Caco-2 (cell line): Measurements from ENCODE around the gene MAML1. TPM values are rescaled to one million over a fixed set of nuclear protein-coding genes. Genes with fewer than 3 reads are reported as not detected.

ENCODE experiments used
- BruUV-seq: library from RNA; stranded (reverse); fragments of 400-500 nt; replicated peaks from 2 replicates; lab custom pipeline; 2021; lab: Mats Ljungman, UMichigan
- CTCF ChIA-PET: fragments of 300-600 bp; sonication (Branson Sonifier 250); formaldehyde crosslinking; loops from one replicate; lab custom pipeline; 2022; ENCODE audit warnings: antibody characterized with exemption; lab: Charles Lee
- POLR2A ChIA-PET: fragments of 300-600 bp; sonication (Branson Sonifier 250); formaldehyde crosslinking; loops from one replicate; lab custom pipeline; 2022; ENCODE audit warnings: antibody characterized with exemption; lab: Charles Lee
- DNase-seq, 2 experiments: peaks; one replicate each; pipeline versions ENCODE4 v3.0.0 to v3.0.0-alpha.2; 2020 to 2022
- H3K27me3 ChIP-seq: replicated peaks from 2 replicates; pipeline ENCODE4 v1.6.0; 2011; ENCODE audit warnings: low read length; ENCODE audit not compliant: control insufficient read depth, insufficient read depth
- H3K36me3 ChIP-seq: 2 replicates; pipeline ENCODE4 v1.5.1; 2011; ENCODE audit warnings: low read length; ENCODE audit not compliant: control insufficient read depth, insufficient read depth
- H3K4me1 ChIP-seq: fragments of 250-450 bp; sonication (Bioruptor Pico); 2 replicates; pipeline ENCODE4 v1.5.1; 2020; ENCODE audit warnings: mild to moderate bottlenecking
- H3K4me3 ChIP-seq: 2 replicates; pipeline ENCODE4 v1.5.1; 2011; ENCODE audit warnings: low read depth, mild to moderate bottlenecking, control low read depth, low read length
- H3K9me3 ChIP-seq: fragments of 250-450 bp; sonication (Bioruptor Pico); 2 replicates; pipeline ENCODE4 v1.5.1; 2020; ENCODE audit warnings: mild to moderate bottlenecking, moderate library complexity
- H3K27ac Mint-ChIP-seq: one replicate; pipeline ENCODE4 v1.8.0; 2022; ENCODE audit warnings: mixed read lengths; ENCODE audit not compliant: unreplicated experiment
- H3K27me3 Mint-ChIP-seq: one replicate; pipeline ENCODE4 v1.8.0; 2022; ENCODE audit warnings: mixed read lengths; ENCODE audit not compliant: insufficient read depth, unreplicated experiment
- H3K36me3 Mint-ChIP-seq: one replicate; pipeline ENCODE4 v1.8.0; 2022; ENCODE audit warnings: mild to moderate bottlenecking, mixed read lengths; ENCODE audit not compliant: insufficient read depth, unreplicated experiment
- H3K4me1 Mint-ChIP-seq: one replicate; pipeline ENCODE4 v1.8.0; 2022; ENCODE audit warnings: low read depth, mixed read lengths; ENCODE audit not compliant: unreplicated experiment
- H3K4me3 Mint-ChIP-seq: one replicate; pipeline ENCODE4 v1.8.0; 2022; ENCODE audit warnings: mild to moderate bottlenecking, moderate library complexity, mixed read lengths; ENCODE audit not compliant: unreplicated experiment
- H3K9me3 Mint-ChIP-seq: one replicate; pipeline ENCODE4 v1.8.0; 2022; ENCODE audit warnings: mixed read lengths; ENCODE audit not compliant: unreplicated experiment
- CTCF ChIP-seq, 2 experiments: fragments of 200-600 bp in 1 of 2; IDR thresholded peaks; 1 replicate in 1 of 2; 2 replicates in 1 of 2; pipeline versions ENCODE4 v1.5.1 to v1.8.0; 2011 to 2022; ENCODE audit warnings: antibody characterized with exemption in 1 of 2, control low read depth in 1 of 2, inconsistent platforms in 1 of 2, low read depth in 1 of 2, low read length in 1 of 2, mild to moderate bottlenecking in 1 of 2, moderate library complexity in 1 of 2; ENCODE audit not compliant: insufficient read depth in 1 of 2, severe bottlenecking in 1 of 2, unreplicated experiment in 1 of 2
- intact Hi-C: fragments of 100-400 bp; cut with micrococcal nuclease; formaldehyde crosslinking; loops from one replicate; pipeline ENCODE4 v1.10.0; 2022; ENCODE audit not compliant: unreplicated experiment
- total RNA-seq: library from RNA; stranded (reverse); gene quantifications from 2 replicates; pipeline ENCODE4 v1.2.3, GENCODE V29; 2022

Gene MAML1
- total RNA-seq, 1 experiment from 2014 or later = 41.3 TPM

- Histone ChIP-seq H3K36me3 (no peaks in the 10 kb centered on the region; the same call in 1 of the 2 replicates), H3K4me1 (peaks cover 12% of the 10 kb centered on the region), H3K9me3 (no peaks in the 10 kb centered on the region), H3K4me3 (no peak overlapping the region), H3K27me3 (no peaks in the 10 kb centered on the region)
- DNase-seq = peak; percentile 82
- no peaks in the 10 kb centered on the region for H3K9me3 Mint-ChIP-seq
- TF ChIP-seq CTCF (IDR thresholded peaks at IDR 0.05; ENCODE audit: insufficient read depth in 1 of 2, low read depth in 1 of 2, low read length in 1 of 2, severe bottlenecking in 1 of 2, unreplicated experiment in 1 of 2) = peak; percentile 84 to 96
- peaks cover 31% of the 10 kb centered on the region for H3K4me1 Mint-ChIP-seq
- ChIA-PET POLR2A (interaction anchor here (2.0 kb wide), 1 partner anchor 31 kb away, joined by 6 read pairs; the partner anchor contains the start of gene MAML1), CTCF (interaction anchor here (0.6 to 1.9 kb wide), 11 partner anchors 9 to 352 kb away, joined by 3 to 11 read pairs (median 3); no protein-coding TSS in a partner anchor)
- intact Hi-C loops = loop anchor here (1.0 to 2.0 kb wide), 6 partner anchors 8 to 62 kb away; partner anchors contain the start of genes MAML1, MGAT4B and SQSTM1
- H3K27ac Mint-ChIP-seq = peak overlapping the region; percentile 81
- no peak overlapping the region for H3K4me3 Mint-ChIP-seq
- no TSS peak for BruUV-seq
- no peaks in the 10 kb centered on the region for H3K27me3 Mint-ChIP-seq
- peaks cover 40% of the 10 kb centered on the region for H3K36me3 Mint-ChIP-seq
Observed at GRCh38 chr5:179763215-179763945, 30.8 kb downstream of the MAML1 start.

GRCh38 chr5:179764056-179764455, 31.4 kb downstream of the MAML1 start:
- Mint-ChIP-seq H3K4me3 (no peak overlapping the region), H3K27me3 (no peaks in the 10 kb centered on the region), H3K27ac (peak overlapping the region; percentile 81), H3K36me3 (peaks cover 43% of the 10 kb centered on the region), H3K9me3 (no peaks in the 10 kb centered on the region), H3K4me1 (peaks cover 31% of the 10 kb centered on the region)
- Histone ChIP-seq H3K9me3 (no peaks in the 10 kb centered on the region), H3K4me3 (no peak overlapping the region), H3K4me1 (peaks cover 12% of the 10 kb centered on the region), H3K36me3 (no peaks in the 10 kb centered on the region; the same call in 1 of the 2 replicates), H3K27me3 (no peaks in the 10 kb centered on the region)
- no peak for TF ChIP-seq CTCF (IDR thresholded peaks at IDR 0.05; ENCODE audit: insufficient read depth in 1 of 2, low read depth in 1 of 2, low read length in 1 of 2, severe bottlenecking in 1 of 2, unreplicated experiment in 1 of 2)
- ChIA-PET POLR2A (no interaction called here), CTCF (interaction anchor here (0.6 to 1.5 kb wide), 4 partner anchors 17 to 351 kb away, joined by 3 to 9 read pairs (median 3); no protein-coding TSS in a partner anchor)
- no TSS peak for BruUV-seq
- intact Hi-C loops = no loop called here
- no peak for DNase-seq

GRCh38 chr5:179765400-179765799, 32.8 kb downstream of the MAML1 start:
- Mint-ChIP-seq H3K27ac (no peak overlapping the region), H3K4me1 (peaks cover 20% of the 10 kb centered on the region), H3K27me3 (no peaks in the 10 kb centered on the region), H3K36me3 (peaks cover 53% of the 10 kb centered on the region), H3K9me3 (no peaks in the 10 kb centered on the region), H3K4me3 (no peak overlapping the region)
- no peak overlapping the region for H3K4me3 ChIP-seq
- H3K9me3 ChIP-seq = no peaks in the 10 kb centered on the region
- no peaks in the 10 kb centered on the region; the same call in 1 of the 2 replicates for H3K36me3 ChIP-seq
- no TSS peak for BruUV-seq
- H3K4me1 ChIP-seq = peaks cover 12% of the 10 kb centered on the region
- no peak for TF ChIP-seq CTCF (IDR thresholded peaks at IDR 0.05; ENCODE audit: insufficient read depth in 1 of 2, low read depth in 1 of 2, low read length in 1 of 2, severe bottlenecking in 1 of 2, unreplicated experiment in 1 of 2)
- ChIA-PET CTCF (no interaction called here), POLR2A (no interaction called here)
- DNase-seq = no peak
- intact Hi-C loops = no loop called here
- H3K27me3 ChIP-seq = no peaks in the 10 kb centered on the region
